GM21367 (cell line): ENCODE measurements around the gene FGF11.
"Not testable (repeated sequence)": the region's sequence is repeated elsewhere in the genome, so short reads cannot be mapped to it uniquely, and the experiment has no call there.

Experiments used
- ATAC-seq: cut with Tn5 transposase; IDR thresholded peaks from one replicate; pipeline ENCODE4 v1.9.1; 2021; ENCODE audit not compliant: unreplicated experiment

FGF11 gene

GRCh38 chr17:7478276-7479212 is 39.2 kb downstream of the FGF11 start:
- ATAC-seq = no peak

- no peak for ATAC-seq
Observed at GRCh38 chr17:7479213-7480088, 40.1 kb downstream of the FGF11 start, which contains the start of gene ZBTB4. Gene ZBTB4 (minus strand): TSS chr17:7479631. CDS start chr17:7466801, 12,830 bp downstream.

GRCh38 chr17:7480089-7480384 is 40.7 kb downstream of the FGF11 start:
- ATAC-seq = no peak

GRCh38 chr17:7481275-7481674 is 42.0 kb downstream of the FGF11 start, which contains the start of gene SLC35G6:
Gene SLC35G6 (plus strand): TSS chr17:7481446. CDS start chr17:7481517, 71 bp downstream.
- not testable (repeated sequence) for ATAC-seq

DNA sequence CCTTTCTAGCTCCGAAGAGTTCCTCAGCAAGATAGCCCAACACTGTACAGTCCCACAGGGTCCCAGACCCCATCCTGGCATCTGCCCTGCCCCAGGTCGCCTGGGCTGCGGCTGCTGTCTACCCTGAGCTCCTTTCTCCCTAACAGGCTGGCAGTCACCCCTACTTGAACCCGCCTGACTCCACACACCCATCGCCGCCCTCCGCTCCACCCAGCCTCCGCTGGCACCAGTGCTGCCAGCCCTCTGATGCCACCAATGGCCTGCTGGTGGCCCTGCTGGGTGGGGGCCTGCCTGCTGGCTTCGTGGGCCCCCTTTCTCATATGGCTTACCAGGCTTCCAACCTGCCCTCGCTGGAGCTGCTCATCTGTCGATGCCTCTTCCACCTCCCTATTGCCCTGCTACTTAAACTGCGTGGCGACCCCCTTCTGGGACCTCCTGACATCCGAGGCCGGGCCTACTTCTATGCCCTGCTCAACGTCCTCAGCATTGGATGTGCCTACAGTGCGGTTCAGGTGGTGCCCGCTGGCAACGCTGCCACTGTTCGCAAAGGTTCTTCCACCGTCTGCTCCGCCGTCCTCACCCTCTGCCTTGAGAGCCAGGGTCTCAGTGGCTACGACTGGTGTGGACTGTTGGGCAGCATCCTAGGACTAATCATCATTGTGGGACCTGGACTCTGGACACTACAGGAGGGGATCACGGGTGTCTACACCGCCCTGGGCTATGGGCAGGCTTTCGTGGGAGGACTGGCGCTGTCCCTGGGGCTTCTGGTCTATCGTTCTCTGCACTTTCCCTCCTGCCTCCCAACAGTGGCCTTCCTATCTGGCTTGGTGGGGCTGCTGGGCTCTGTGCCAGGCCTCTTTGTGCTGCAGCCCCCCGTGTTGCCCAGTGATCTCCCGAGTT is 42.8 kb downstream of the FGF11 start:
- ATAC-seq = not testable (repeated sequence)

DNA sequence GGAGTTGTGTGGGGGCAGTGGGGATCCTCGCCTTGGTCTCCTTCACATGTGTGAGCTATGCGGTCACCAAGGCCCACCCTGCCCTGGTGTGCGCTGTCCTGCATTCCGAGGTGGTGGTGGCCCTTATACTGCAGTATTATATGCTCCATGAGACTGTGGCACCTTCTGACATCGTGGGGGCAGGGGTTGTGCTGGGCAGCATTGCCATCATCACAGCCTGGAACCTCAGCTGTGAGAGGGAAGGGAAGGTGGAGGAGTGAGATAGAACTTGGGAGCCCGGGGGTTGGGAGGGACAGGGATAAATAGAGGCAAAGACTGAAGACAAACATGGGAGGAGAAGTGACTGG is 43.4 kb downstream of the FGF11 start:
- ATAC-seq = not testable (repeated sequence)

GRCh38 chr17:7483255-7484066 is 44.1 kb downstream of the FGF11 start:
- ATAC-seq = peak; percentile 30

DNA sequence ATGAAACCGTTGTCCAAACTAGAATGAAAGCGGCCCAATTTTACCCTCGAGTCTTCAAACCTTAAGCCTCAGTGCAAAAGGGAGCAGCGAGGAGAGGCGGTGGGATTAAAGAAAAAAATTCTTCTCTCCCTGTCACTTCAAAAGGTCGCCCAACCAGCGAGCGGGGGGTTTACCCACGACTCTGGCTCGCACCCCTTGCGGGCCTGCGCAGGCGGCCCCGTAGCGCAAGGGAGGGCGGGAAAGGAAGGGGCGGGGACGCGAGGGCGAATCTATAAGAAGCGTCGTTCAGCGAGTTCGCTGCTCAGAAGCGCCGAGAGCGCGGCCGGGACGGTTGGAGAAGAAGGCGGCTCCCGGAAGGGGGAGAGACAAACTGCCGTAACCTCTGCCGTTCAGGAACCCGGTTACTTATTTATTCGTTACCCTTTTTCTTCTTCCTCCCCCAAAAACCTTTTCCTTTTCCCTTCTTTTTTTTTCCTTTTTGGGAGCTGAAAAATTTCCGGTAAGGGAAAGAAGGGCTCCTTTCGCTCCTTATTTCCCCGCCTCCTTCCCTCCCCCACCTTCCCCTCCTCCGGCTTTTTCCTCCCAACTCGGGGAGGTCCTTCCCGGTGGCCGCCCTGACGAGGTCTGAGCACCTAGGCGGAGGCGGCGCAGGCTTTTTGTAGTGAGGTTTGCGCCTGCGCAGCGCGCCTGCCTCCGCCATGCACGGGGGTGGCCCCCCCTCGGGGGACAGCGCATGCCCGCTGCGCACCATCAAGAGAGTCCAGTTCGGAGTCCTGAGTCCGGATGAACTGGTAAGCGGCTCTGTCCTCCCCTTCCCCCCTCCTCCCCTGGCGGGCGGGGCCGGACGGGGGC is 45.0 kb downstream of the FGF11 start, which contains the start of gene POLR2A:
POLR2A (plus strand) TSS at position 300 of the 852 bp plus-strand sequence.
- peak; percentile 46 for ATAC-seq

GRCh38 chr17:7484919-7485377 is 45.6 kb downstream of the FGF11 start:
- ATAC-seq = no peak

DNA sequence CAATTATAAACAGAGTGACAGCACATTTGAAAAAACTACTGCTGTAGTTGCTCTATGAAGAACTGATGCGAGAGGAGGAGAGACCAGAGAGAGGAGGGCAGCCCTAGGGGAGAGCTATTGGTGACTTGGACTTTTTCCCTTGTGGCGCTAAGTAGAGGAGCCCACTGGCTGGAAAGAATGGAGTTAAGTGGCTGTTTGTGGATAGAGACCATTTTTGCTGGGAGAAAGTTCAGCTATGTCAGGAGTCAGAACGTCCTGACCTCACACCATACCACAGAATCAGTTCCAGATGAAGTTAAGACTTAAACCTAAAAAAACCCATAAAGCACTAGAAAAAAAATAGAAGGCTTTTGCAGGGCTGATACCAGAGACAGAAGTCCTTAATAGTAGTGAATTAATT is 46.9 kb downstream of the FGF11 start:
- ATAC-seq = no peak

DNA sequence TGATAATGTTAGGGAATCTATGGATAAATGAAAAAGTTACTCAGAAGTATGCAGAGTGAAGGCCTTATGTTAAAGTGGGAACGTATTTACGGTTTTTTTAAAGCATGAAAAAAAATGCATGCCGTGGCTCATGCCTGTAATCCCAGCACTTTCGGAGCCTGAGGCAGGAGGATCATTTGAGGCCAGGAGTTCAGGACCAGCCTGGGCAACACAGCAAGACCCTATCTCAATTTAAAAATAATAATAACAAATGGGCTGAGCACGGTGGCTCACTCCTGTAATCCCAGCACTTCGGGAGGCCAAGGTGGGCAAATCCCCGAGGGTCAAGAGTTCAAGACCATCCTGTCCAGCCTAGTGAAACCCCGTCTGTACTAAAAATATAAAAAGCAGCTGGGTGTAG is 50.8 kb downstream of the FGF11 start:
- no peak for ATAC-seq

DNA sequence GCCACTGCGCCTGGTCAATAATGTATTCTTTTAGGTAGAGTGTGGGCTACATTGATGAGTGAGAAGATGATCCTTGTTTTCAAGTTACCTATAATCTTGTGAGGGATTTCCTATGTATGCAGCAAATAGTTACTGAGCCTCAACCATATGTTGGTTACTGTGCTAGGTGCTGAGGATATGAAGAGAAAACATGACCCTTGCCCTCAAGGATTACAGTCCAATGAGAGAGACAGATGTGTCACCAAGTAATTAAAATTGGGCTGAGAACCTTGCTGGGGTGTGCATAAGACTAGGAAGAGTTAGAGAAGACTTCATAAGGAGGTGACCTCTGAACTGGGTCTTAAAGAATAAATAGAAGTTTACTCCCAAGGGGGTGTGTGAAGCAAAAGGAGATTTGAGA is 52.3 kb downstream of the FGF11 start:
- no peak for ATAC-seq

- no peak for ATAC-seq
Observed at GRCh38 chr17:7493941-7494340, 54.6 kb downstream of the FGF11 start.
